ENCODE measurements around the gene PNPLA7.

DNA sequence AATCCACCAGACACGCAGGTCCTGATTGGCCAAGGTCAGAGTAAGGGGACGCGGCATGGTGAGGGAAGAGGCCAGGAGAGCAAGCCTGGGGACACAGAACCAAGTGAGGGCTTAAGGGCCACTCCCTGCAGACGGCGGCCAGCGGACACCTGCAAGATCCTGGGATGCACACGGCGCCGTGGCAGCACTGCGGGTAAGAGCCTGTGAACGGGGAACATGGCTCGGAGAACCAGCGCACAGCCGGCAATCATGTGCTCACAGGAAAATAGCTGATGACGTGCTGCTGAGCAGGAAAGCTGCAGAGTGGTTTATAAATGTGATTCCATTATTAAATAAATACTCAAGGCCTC lies 64.1 kb downstream of the PNPLA7 start:
- no peak for TF ChIP-seq TAF1 (IDR thresholded peaks at IDR 0.05; ENCODE audit: borderline replicate concordance, low read depth, low read length)
- no peak for TF ChIP-seq POLR2A (IDR thresholded peaks at IDR 0.05; ENCODE audit: low read depth, low read length)

All from GM12892 (cell line).